ENCODE data around the gene FLNB. TPM values are rescaled to one million over a fixed set of nuclear protein-coding genes. Genes with fewer than 3 reads are reported as not detected.
"Not testable (repeated sequence)": the region's sequence is repeated elsewhere in the genome, so short reads cannot be mapped to it uniquely, and the experiment has no call there.

The FLNB gene
- total RNA-seq, 2 experiments from 2014 or later: 26.3 to 28.4 TPM

- no peaks in the 10 kb centered on the region for H3K36me3 Mint-ChIP-seq (ENCODE audit: low read depth)
These were observed 22.3 kb upstream of the FLNB start for GRCh38 chr3:57985984-57986246.

GRCh38 chr3:57986261-57986660 is 22.0 kb upstream of the FLNB start:
- no peak for DNase-seq
- no peak overlapping the region for H3K27ac Mint-ChIP-seq
- ATAC-seq: no peak
- H3K4me3 Mint-ChIP-seq: no peak overlapping the region
- no peaks in the 10 kb centered on the region for H3K27me3 Mint-ChIP-seq
- ChIA-PET POLR2A (no interaction called here), CTCF (no interaction called here)
- no peaks in the 10 kb centered on the region for H3K9me3 Mint-ChIP-seq
- H3K4me1 Mint-ChIP-seq (ENCODE audit: low read depth): peaks cover 18% of the 10 kb centered on the region
- TF ChIP-seq CTCF (IDR thresholded peaks at IDR 0.05): no peak
- intact Hi-C loops (cut with micrococcal nuclease): no loop called here
- H3K36me3 Mint-ChIP-seq (ENCODE audit: low read depth): no peaks in the 10 kb centered on the region

More at GRCh38 chr3:57985984-57986246, 22.3 kb upstream of the FLNB start:
- DNase-seq: no peak
- intact Hi-C loops (cut with micrococcal nuclease): no loop called here
- TF ChIP-seq CTCF (IDR thresholded peaks at IDR 0.05): no peak
- POLR2A ChIA-PET: no interaction called here
- Mint-ChIP-seq H3K4me1 (ENCODE audit: low read depth) (peaks cover 18% of the 10 kb centered on the region), H3K9me3 (no peaks in the 10 kb centered on the region), H3K27me3 (no peaks in the 10 kb centered on the region), H3K27ac (no peak overlapping the region), H3K4me3 (no peak overlapping the region)
- CTCF ChIA-PET: no interaction called here
- ATAC-seq: no peak

DNA sequence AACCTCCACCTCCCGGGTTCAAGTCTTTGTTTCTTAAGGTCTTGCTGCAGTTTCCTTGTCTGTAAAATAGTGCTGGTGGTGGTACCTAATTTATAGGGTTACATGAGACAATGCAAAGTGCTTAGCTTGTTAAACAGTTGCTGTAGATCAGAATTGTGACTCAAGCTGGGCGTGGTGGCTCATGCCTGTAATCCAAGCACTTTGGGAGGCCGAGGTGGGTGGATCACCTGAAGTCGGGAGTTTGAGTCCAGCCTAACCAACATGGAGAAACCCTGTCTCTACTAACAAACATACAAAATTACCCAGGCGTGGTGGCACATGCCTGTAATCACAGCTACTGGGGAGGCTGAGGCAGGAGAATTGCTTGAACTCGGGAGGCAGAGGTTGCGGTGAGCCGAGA is 19.0 kb upstream of the FLNB start:
- POLR2A ChIA-PET, CTCF ChIA-PET: not testable (repeated sequence)

GRCh38 chr3:57989646-57990045 is 18.6 kb upstream of the FLNB start:
- H3K9me3 Mint-ChIP-seq: no peaks in the 10 kb centered on the region
- intact Hi-C loops (cut with micrococcal nuclease): no loop called here
- no peak for TF ChIP-seq CTCF (IDR thresholded peaks at IDR 0.05)
- H3K27ac Mint-ChIP-seq: no peak overlapping the region
- no peaks in the 10 kb centered on the region for H3K4me1 Mint-ChIP-seq (ENCODE audit: low read depth)
- H3K36me3 Mint-ChIP-seq (ENCODE audit: low read depth): no peaks in the 10 kb centered on the region
- POLR2A ChIA-PET: no interaction called here
- H3K27me3 Mint-ChIP-seq: no peaks in the 10 kb centered on the region
- CTCF ChIA-PET: no interaction called here
- DNase-seq: no peak
- ATAC-seq: no peak
- H3K4me3 Mint-ChIP-seq: no peak overlapping the region

More for the DNA sequence above, 19.0 kb upstream of the FLNB start:
- H3K4me3 Mint-ChIP-seq; intact Hi-C loops (cut with micrococcal nuclease); H3K36me3 Mint-ChIP-seq (ENCODE audit: low read depth); H3K27me3 Mint-ChIP-seq; H3K9me3 Mint-ChIP-seq; H3K4me1 Mint-ChIP-seq (ENCODE audit: low read depth); H3K27ac Mint-ChIP-seq; DNase-seq; ATAC-seq: not testable (repeated sequence)

DNA sequence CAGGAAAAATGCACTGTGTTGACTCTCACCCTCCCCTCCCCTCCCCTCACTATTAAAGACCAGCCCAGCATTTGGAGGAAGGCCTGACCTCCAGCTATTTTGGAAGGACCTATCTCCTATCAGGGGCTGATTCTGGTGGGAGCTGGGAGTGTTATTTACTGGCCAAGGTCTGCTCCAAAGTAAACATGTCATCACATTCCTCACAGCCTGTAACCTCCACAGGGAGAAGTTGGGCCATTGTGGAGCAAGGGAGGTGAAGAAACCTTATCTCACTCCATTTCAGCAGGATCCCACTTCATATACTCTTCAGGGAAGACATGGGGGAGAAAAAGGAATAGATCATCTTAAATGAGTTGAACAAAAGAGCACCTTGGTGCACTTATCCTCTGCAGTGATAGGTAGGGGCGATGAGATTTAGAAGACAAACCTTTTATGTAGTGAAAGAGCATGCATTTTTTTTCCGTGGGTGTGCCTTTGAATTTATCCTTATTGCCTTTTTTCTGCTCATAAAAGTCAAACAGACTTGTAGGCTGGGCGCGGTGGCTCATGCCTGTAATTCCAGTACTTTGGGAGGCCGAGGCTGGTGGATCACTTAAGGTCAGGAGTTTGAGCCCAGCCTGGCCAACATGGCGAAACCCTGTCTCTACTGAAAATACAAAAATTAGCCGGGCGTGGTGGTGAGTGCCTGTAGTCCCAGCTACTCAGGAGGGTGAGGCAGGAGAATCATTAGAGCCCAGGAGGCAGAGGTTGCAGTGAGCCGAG is 15.6 kb upstream of the FLNB start:
- no peaks in the 10 kb centered on the region for H3K27me3 Mint-ChIP-seq
- no peaks in the 10 kb centered on the region for H3K9me3 Mint-ChIP-seq
- no peak for ATAC-seq
- CTCF ChIA-PET: no interaction called here
- TF ChIP-seq CTCF (IDR thresholded peaks at IDR 0.05): no peak
- H3K4me3 Mint-ChIP-seq: no peak overlapping the region
- intact Hi-C loops (cut with micrococcal nuclease): no loop called here
- no peak for DNase-seq
- H3K36me3 Mint-ChIP-seq (ENCODE audit: low read depth): no peaks in the 10 kb centered on the region
- no peak overlapping the region for H3K27ac Mint-ChIP-seq
- H3K4me1 Mint-ChIP-seq (ENCODE audit: low read depth): no peaks in the 10 kb centered on the region
- POLR2A ChIA-PET: no interaction called here
